ENCODE results near the gene SIRPG.
"Not testable (repeated sequence)": the region's sequence is repeated elsewhere in the genome, so short reads cannot be mapped to it uniquely, and the experiment has no call there.

The SIRPG gene

DNA sequence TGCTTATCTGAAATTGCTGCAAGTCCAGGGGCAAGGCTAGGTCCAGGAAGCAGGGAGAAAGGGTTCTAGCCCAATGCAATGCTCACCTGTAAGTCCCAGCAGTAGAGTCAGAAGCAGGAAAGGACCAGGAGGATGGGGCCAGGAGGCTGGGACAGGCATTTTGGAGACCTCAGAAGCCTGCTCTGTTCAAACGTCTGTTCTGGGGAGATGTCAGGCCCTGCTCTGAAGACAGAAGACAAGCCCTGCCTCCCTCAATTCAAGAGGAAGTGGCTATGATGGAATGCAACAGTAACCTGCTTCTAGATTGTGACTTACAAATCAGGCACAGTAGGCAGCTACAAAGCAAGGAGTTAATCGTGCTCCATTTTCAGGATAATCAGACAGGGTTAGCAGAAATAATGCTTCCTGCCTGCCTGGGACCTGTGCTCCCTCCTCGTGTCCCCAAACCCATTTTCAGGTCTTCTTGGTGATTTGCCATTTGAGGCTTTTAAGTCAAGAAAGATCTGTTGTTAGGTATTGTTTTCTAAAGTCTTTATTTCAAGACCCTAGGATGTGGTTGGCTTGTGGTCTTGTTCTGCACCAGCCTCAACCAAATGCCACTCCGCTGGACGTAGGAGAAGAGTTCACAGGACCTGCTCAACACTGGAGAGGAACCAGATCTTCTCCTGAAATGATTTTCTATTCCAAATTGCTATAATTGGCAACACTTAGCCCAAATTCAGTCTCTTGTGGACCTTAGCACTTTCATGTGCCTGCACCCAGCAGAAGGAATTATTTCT, at the start of gene SIRPG:
SIRPG (minus strand) TSS at position 224 of the 779 bp plus-strand sequence; CDS start at position 159, 65 bp downstream.
- no peaks in the 10 kb centered on the region for H3K4me1 ChIP-seq (ENCODE audit: control insufficient read depth in 1 of 2, insufficient read depth in 2 of 2, low read length in 2 of 2)
- H3K36me3 ChIP-seq (ENCODE audit: control insufficient read depth in 1 of 2, insufficient read depth in 2 of 2, low read length in 2 of 2), result no peaks in the 10 kb centered on the region
- H3K4me3 ChIP-seq (ENCODE audit: low read depth in 1 of 2, low read length in 2 of 2), result no peak within 1 kb of the TSS
- no peak within 1 kb of the TSS for H3K27ac ChIP-seq (ENCODE audit: low read length)
- no peaks in the 10 kb centered on the region for H3K27me3 ChIP-seq (ENCODE audit: low read depth, low read length)
- H3K9me3 ChIP-seq (ENCODE audit: control insufficient read depth in 1 of 2, low read length in 2 of 2), result peaks cover 0 to 7% of the 10 kb centered on the region in 2 donors

DNA sequence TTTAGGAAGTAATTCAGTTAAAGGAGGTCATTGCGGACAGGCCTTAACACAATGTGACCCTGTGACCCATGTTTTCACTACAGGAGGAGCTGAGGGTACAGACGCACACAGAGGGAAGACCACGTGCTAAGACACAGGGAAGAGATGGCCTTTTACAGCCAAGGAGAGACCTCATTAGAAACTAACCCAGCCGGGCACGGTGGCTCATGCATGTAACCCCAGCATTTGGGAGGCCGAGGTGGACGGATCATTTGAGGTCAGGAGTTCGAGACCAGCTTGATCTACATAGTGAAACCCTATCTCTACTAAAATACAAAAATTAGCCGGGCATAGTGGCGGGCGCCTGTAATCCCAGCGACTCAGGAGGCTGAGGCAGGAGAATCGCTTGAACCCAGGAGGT, 49.3 kb upstream of the SIRPG start:
- H3K9me3 ChIP-seq (ENCODE audit: control insufficient read depth in 1 of 2, low read length in 2 of 2); H3K4me1 ChIP-seq (ENCODE audit: control insufficient read depth in 1 of 2, insufficient read depth in 2 of 2, low read length in 2 of 2); H3K27me3 ChIP-seq (ENCODE audit: low read depth, low read length); H3K4me3 ChIP-seq (ENCODE audit: low read depth in 1 of 2, low read length in 2 of 2); H3K27ac ChIP-seq (ENCODE audit: low read length); H3K36me3 ChIP-seq (ENCODE audit: control insufficient read depth in 1 of 2, insufficient read depth in 2 of 2, low read length in 2 of 2): not testable (repeated sequence)

DNA sequence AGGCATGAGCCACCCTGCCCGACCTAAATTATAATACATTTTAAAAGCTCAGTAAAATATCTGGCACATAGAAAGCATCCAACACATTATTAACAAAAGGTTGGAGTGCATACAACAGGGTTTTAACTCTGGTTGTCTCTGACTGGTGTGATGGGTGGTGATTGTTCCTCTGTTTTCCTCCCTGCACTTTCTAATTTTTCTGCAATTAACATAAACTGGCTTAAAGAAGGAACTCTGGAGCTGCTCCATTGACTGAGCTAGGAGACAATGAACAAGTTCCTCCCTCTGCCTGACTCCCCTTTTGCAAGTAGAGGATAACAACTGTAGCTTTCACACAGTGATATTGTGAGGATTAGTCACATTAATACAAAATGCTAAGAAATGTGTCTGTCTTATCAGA, 48.5 kb upstream of the SIRPG start:
- no peaks in the 10 kb centered on the region for H3K4me1 ChIP-seq (ENCODE audit: control insufficient read depth in 1 of 2, insufficient read depth in 2 of 2, low read length in 2 of 2)
- no peaks in the 10 kb centered on the region for H3K27me3 ChIP-seq (ENCODE audit: low read depth, low read length)
- H3K27ac ChIP-seq (ENCODE audit: low read length), result no peak overlapping the region
- no peaks in the 10 kb centered on the region for H3K36me3 ChIP-seq (ENCODE audit: control insufficient read depth in 1 of 2, insufficient read depth in 2 of 2, low read length in 2 of 2)
- no peaks in the 10 kb centered on the region for H3K9me3 ChIP-seq (ENCODE audit: control insufficient read depth in 1 of 2, low read length in 2 of 2)
- no peak overlapping the region for H3K4me3 ChIP-seq (ENCODE audit: low read depth in 1 of 2, low read length in 2 of 2)

DNA sequence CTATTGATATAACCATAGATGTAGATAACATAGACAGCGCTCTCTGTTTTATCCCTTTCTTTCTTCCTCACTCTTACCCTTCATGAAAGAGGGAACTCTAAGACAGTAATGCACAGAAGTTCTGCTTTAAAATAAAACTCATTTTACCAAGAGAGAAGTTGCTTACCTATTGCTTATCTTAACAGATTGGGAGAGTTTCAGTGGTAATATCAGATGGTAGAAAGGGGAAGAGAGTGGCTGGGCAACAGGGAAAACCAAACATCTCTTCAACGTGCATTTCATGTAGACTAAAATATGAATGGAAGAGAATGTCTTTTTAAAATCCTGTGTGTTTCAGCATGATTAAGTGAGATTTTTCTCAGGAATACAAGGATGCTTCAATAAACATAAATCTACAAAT, 45.3 kb upstream of the SIRPG start:
- Histone ChIP-seq H3K27ac (ENCODE audit: low read length) (no peak overlapping the region), H3K4me1 (ENCODE audit: control insufficient read depth in 1 of 2, insufficient read depth in 2 of 2, low read length in 2 of 2) (no peaks in the 10 kb centered on the region), H3K4me3 (ENCODE audit: low read depth in 1 of 2, low read length in 2 of 2) (no peak overlapping the region), H3K27me3 (ENCODE audit: low read depth, low read length) (no peaks in the 10 kb centered on the region), H3K9me3 (ENCODE audit: control insufficient read depth in 1 of 2, low read length in 2 of 2) (no peaks in the 10 kb centered on the region), H3K36me3 (ENCODE audit: control insufficient read depth in 1 of 2, insufficient read depth in 2 of 2, low read length in 2 of 2) (no peaks in the 10 kb centered on the region)

DNA sequence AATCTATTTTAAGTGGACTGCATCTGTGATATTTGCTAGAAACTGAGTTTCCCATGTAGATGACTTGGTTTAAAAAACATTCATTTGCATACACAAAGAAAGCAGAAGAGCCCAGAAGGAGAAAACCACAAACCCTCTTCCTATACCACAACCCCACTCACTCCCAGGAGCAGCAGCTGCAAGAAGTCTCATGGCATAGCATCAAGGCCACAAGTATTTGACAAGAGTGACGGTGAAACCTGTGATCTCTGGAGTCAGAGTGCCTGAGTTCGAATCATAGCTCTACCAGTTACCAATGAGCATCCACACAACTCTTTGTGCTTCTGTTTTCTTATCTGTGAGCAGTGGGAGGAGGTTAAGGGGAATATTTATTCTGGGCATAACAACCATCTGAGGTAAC, 44.7 kb upstream of the SIRPG start:
- Histone ChIP-seq H3K4me3 (ENCODE audit: low read depth in 1 of 2, low read length in 2 of 2) (no peak overlapping the region), H3K36me3 (ENCODE audit: control insufficient read depth in 1 of 2, insufficient read depth in 2 of 2, low read length in 2 of 2) (no peaks in the 10 kb centered on the region), H3K4me1 (ENCODE audit: control insufficient read depth in 1 of 2, insufficient read depth in 2 of 2, low read length in 2 of 2) (no peaks in the 10 kb centered on the region), H3K27me3 (ENCODE audit: low read depth, low read length) (no peaks in the 10 kb centered on the region), H3K9me3 (ENCODE audit: control insufficient read depth in 1 of 2, low read length in 2 of 2) (no peaks in the 10 kb centered on the region), H3K27ac (ENCODE audit: low read length) (no peak overlapping the region)

DNA sequence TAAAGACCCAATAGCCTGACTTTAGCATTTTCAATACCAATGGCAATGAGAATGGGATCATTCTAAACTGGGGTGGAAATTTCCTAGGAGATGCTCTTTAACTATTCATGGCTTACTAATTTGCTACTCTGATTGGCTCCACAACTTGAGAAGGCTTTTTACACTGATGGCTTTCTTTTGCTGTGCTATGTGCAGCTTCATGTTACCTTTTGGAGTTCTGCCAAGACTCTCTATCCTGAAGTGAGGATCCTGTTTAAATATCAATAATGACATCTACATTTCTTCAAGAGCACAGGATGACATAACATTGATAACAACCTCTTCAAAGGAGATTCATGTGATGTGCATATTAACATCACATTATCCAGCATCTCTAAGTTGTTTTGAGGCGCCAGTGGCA, 43.4 kb upstream of the SIRPG start:
- no peaks in the 10 kb centered on the region for H3K4me1 ChIP-seq (ENCODE audit: control insufficient read depth in 1 of 2, insufficient read depth in 2 of 2, low read length in 2 of 2)
- no peak overlapping the region for H3K27ac ChIP-seq (ENCODE audit: low read length)
- no peak overlapping the region for H3K4me3 ChIP-seq (ENCODE audit: low read depth in 1 of 2, low read length in 2 of 2)
- no peaks in the 10 kb centered on the region for H3K36me3 ChIP-seq (ENCODE audit: control insufficient read depth in 1 of 2, insufficient read depth in 2 of 2, low read length in 2 of 2)
- no peaks in the 10 kb centered on the region for H3K9me3 ChIP-seq (ENCODE audit: control insufficient read depth in 1 of 2, low read length in 2 of 2)
- no peaks in the 10 kb centered on the region for H3K27me3 ChIP-seq (ENCODE audit: low read depth, low read length)

DNA sequence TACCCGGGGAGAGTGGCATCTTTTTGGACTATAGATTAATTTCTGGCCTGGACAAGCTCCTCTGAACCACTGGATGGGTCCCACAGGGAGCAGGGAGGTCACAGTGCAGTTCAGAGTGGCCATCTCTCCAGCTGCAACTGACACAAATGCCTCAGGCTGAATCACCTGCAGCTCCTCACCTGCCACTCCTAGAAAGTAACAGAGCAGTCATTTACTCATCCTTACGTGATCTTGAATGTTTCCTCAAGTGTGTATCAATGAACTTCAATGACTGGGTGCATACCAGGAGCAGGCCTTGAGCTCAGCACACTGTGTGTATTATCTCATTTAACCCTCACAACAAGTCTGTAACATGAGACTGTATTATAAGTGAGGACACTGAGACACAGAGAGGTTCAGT, 40.0 kb upstream of the SIRPG start:
- Histone ChIP-seq H3K4me3 (ENCODE audit: low read depth in 1 of 2, low read length in 2 of 2) (no peak overlapping the region), H3K9me3 (ENCODE audit: control insufficient read depth in 1 of 2, low read length in 2 of 2) (no peaks in the 10 kb centered on the region), H3K4me1 (ENCODE audit: control insufficient read depth in 1 of 2, insufficient read depth in 2 of 2, low read length in 2 of 2) (no peaks in the 10 kb centered on the region), H3K27ac (ENCODE audit: low read length) (no peak overlapping the region), H3K27me3 (ENCODE audit: low read depth, low read length) (no peaks in the 10 kb centered on the region), H3K36me3 (ENCODE audit: control insufficient read depth in 1 of 2, insufficient read depth in 2 of 2, low read length in 2 of 2) (no peaks in the 10 kb centered on the region)

DNA sequence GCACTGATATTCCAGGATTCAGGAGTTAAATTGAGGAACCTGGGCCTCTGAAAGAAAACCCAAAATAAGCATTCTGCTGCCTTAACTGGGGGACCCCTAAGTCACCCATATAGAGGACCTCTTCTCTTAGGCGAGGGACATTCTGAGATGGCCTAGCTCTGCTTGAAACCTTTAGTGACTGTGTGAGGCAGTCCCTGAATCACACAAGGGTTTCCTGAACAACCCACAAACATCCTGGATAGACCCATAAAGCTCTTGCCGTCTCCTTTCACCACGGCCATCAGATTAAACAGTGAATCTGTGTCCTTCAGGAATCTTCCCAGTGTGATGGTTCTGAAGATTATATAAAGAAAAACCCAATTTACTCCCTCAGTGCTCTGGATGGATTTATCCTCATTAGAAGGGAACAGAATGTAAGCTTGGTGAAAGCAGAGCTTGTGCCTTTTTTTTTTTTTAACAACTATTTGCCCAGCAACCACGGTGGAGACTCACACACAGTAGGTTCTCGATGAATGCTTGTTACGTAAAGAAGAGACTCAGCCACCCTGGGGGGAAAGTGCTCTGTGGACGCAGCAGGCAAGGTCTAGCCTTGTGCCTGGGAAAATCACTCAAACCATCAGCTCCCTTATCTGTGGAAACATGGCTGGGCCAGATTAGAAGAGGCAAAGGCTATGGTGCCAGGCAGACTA, 39.1 kb upstream of the SIRPG start:
- no peak overlapping the region for H3K27ac ChIP-seq (ENCODE audit: low read length)
- H3K27me3 ChIP-seq (ENCODE audit: low read depth, low read length), result no peaks in the 10 kb centered on the region
- H3K4me3 ChIP-seq (ENCODE audit: low read depth in 1 of 2, low read length in 2 of 2), result no peak overlapping the region
- H3K36me3 ChIP-seq (ENCODE audit: control insufficient read depth in 1 of 2, insufficient read depth in 2 of 2, low read length in 2 of 2), result no peaks in the 10 kb centered on the region
- H3K9me3 ChIP-seq (ENCODE audit: control insufficient read depth in 1 of 2, low read length in 2 of 2), result no peaks in the 10 kb centered on the region
- no peaks in the 10 kb centered on the region for H3K4me1 ChIP-seq (ENCODE audit: control insufficient read depth in 1 of 2, insufficient read depth in 2 of 2, low read length in 2 of 2)

DNA sequence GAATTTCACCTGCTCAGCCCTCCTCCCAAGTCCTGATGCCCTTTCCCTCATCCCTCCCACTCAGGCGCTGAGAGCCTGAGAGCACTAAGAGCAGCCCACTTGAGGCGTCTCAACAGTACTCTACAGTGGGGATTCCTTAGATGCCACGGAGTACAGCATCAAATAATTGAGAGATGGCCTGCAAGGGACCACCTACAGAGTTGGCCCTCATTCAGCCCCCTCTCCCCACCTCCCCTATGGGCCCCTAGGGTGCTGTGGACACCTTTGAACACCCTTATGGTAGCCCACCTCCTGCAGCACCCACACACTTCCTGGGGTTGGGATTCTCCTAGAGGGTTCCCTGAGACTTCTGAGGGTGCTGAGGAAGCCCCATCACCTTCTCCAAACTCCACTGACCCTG, 37.1 kb upstream of the SIRPG start:
- peaks cover 0 to 7% of the 10 kb centered on the region in 2 donors for H3K9me3 ChIP-seq (ENCODE audit: control insufficient read depth in 1 of 2, low read length in 2 of 2)
- H3K27me3 ChIP-seq (ENCODE audit: low read depth, low read length), result no peaks in the 10 kb centered on the region
- no peaks in the 10 kb centered on the region for H3K4me1 ChIP-seq (ENCODE audit: control insufficient read depth in 1 of 2, insufficient read depth in 2 of 2, low read length in 2 of 2)
- no peak overlapping the region for H3K4me3 ChIP-seq (ENCODE audit: low read depth in 1 of 2, low read length in 2 of 2)
- H3K27ac ChIP-seq (ENCODE audit: low read length), result no peak overlapping the region
- no peaks in the 10 kb centered on the region for H3K36me3 ChIP-seq (ENCODE audit: control insufficient read depth in 1 of 2, insufficient read depth in 2 of 2, low read length in 2 of 2)

DNA sequence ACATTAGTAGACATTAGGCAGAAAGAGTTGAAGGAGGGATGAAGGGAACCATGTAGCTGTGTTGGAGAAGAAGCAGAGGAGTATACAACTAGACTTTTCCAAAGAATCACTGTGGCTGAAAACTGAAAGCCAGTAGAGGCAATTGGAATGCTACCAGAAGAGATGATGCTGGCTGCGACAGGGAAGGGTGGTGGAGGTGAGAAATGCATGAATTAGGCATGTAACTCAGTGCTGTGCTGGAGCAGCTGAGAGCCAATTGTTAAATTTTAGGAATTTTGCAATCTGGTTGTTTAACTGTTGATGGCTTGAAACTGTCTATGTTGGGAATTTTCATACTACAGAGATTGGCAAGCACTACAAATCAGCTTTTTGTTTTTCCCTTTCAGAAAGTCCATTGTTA, 35.8 kb upstream of the SIRPG start:
- Histone ChIP-seq H3K27me3 (ENCODE audit: low read depth, low read length) (no peaks in the 10 kb centered on the region), H3K4me3 (ENCODE audit: low read depth in 1 of 2, low read length in 2 of 2) (no peak overlapping the region), H3K27ac (ENCODE audit: low read length) (no peak overlapping the region), H3K4me1 (ENCODE audit: control insufficient read depth in 1 of 2, insufficient read depth in 2 of 2, low read length in 2 of 2) (no peaks in the 10 kb centered on the region), H3K36me3 (ENCODE audit: control insufficient read depth in 1 of 2, insufficient read depth in 2 of 2, low read length in 2 of 2) (no peaks in the 10 kb centered on the region), H3K9me3 (ENCODE audit: control insufficient read depth in 1 of 2, low read length in 2 of 2) (peaks cover 0 to 7% of the 10 kb centered on the region in 2 donors)

DNA sequence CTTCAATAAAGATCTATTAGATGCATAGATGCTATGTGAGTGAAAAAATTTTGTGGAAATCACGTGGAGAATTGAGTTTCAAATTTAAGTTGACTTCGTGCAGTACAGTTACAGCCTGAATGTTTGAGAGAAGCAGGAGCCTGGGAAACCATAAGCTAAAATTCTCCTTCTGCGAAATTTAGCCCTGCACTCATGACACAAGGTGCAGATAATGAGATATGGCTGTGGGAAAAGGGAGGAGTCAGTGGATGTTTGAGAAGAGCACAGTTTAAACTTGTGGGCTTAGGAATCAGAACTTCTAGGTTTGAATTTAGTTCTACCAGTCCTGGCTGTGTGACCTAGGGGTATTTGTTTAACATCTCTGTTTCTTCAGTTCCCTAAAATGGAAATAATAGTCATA, 32.1 kb upstream of the SIRPG start:
- peaks cover 0 to 7% of the 10 kb centered on the region in 2 donors for H3K9me3 ChIP-seq (ENCODE audit: control insufficient read depth in 1 of 2, low read length in 2 of 2)
- no peak overlapping the region for H3K27ac ChIP-seq (ENCODE audit: low read length)
- no peaks in the 10 kb centered on the region for H3K27me3 ChIP-seq (ENCODE audit: low read depth, low read length)
- no peaks in the 10 kb centered on the region for H3K4me1 ChIP-seq (ENCODE audit: control insufficient read depth in 1 of 2, insufficient read depth in 2 of 2, low read length in 2 of 2)
- H3K36me3 ChIP-seq (ENCODE audit: control insufficient read depth in 1 of 2, insufficient read depth in 2 of 2, low read length in 2 of 2), result no peaks in the 10 kb centered on the region
- H3K4me3 ChIP-seq (ENCODE audit: low read depth in 1 of 2, low read length in 2 of 2), result no peak overlapping the region

All from muscle layer of duodenum (tissue), 2 donors.